ENCODE results near the gene ACSF3.

ACSF3 gene

DNA sequence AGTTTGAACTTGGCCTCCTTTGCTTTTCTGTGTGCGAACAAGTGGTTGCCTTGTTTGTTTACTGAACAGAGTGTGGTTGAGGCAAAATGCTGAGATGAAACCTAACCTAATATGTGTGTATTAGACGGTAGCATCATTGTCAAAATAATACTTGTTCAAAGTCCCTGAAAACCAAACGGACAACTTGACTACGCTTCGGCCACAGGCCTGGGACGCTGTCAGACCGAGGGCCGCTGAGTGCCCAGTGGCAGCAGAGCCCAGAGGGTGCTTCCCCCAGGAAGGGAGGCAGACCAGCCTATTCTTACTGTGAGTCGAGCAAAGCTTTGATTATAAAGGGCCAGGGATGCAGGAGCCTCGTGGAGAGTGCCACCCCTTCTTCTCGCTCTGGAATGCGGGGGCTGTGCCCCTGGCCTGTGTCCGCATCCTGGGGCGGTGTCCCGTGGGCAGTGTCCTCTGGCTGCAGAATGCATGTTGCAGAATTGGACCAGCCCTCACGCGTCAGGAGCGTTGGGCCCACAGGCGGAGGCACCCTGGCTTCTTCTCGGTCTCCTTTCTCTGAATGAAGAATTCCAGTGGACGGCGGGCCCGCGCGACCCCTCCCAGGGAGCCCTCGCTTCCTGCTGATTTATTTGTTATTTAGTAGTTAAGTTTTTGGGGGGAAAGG, 5.2 kb downstream of the ACSF3 start:
- no peaks in the 10 kb centered on the region for H3K9me3 ChIP-seq (ENCODE audit: low read length)
- H2AFZ ChIP-seq (ENCODE audit: low read depth, low read length): no peak overlapping the region
- no peaks in the 10 kb centered on the region for H3K27me3 ChIP-seq (ENCODE audit: insufficient read depth, low read length)
- peaks cover 29% of the 10 kb centered on the region for H3K36me3 ChIP-seq (ENCODE audit: insufficient read depth, low read length)
- no peak overlapping the region for H3K4me3 ChIP-seq (ENCODE audit: low read length)
- H3K4me1 ChIP-seq (ENCODE audit: insufficient read depth, low read length): peaks cover 19% of the 10 kb centered on the region

DNA sequence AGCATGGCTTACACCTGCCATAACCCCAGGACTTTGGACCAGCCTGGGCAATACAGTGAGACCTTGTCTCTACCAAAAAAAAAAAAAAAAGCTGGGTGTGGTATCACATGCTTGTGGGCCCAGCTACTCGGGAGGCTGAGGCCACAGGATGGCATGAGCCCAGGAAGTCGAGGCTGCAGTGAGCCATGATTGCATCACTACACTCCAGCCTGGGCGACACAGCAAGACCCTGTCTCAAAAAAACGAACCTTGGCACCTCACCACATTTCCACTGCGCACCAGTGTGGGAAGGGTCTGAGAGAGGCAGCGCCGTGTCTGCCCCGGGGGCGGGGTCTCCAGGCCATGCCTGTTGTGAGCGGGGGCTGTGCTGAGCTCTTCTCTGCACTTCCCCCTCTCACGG, 6.3 kb downstream of the ACSF3 start:
- H3K9me3 ChIP-seq (ENCODE audit: low read length): no peaks in the 10 kb centered on the region
- H2AFZ ChIP-seq (ENCODE audit: low read depth, low read length): no peak overlapping the region
- no peaks in the 10 kb centered on the region for H3K27me3 ChIP-seq (ENCODE audit: insufficient read depth, low read length)
- H3K36me3 ChIP-seq (ENCODE audit: insufficient read depth, low read length): peaks cover 36% of the 10 kb centered on the region
- H3K4me1 ChIP-seq (ENCODE audit: insufficient read depth, low read length): peaks cover 10% of the 10 kb centered on the region
- no peak overlapping the region for H3K4me3 ChIP-seq (ENCODE audit: low read length)

DNA sequence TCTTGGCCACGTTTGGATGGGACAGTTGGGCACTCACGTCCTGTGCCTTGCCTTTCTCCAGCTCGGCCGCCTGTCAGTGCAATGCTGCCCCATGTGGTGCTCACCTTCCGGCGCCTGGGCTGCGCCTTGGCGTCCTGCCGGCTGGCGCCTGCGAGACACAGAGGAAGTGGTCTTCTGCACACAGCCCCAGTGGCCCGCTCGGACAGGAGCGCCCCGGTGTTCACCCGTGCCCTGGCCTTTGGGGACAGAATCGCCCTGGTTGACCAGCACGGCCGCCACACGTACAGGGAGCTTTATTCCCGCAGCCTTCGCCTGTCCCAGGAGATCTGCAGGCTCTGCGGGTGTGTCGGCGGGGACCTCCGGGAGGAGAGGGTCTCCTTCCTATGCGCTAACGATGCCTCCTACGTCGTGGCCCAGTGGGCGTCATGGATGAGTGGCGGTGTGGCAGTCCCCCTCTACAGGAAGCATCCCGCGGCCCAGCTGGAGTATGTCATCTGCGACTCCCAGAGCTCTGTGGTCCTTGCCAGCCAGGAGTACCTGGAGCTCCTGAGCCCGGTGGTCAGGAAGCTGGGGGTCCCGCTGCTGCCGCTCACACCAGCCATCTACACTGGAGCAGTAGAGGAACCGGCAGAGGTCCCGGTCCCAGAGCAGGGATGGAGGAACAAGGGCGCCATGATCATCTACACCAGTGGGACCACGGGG, 7.1 kb downstream of the ACSF3 start:
- Histone ChIP-seq H3K36me3 (ENCODE audit: insufficient read depth, low read length) (peaks cover 43% of the 10 kb centered on the region), H2AFZ (ENCODE audit: low read depth, low read length) (no peak overlapping the region)

DNA sequence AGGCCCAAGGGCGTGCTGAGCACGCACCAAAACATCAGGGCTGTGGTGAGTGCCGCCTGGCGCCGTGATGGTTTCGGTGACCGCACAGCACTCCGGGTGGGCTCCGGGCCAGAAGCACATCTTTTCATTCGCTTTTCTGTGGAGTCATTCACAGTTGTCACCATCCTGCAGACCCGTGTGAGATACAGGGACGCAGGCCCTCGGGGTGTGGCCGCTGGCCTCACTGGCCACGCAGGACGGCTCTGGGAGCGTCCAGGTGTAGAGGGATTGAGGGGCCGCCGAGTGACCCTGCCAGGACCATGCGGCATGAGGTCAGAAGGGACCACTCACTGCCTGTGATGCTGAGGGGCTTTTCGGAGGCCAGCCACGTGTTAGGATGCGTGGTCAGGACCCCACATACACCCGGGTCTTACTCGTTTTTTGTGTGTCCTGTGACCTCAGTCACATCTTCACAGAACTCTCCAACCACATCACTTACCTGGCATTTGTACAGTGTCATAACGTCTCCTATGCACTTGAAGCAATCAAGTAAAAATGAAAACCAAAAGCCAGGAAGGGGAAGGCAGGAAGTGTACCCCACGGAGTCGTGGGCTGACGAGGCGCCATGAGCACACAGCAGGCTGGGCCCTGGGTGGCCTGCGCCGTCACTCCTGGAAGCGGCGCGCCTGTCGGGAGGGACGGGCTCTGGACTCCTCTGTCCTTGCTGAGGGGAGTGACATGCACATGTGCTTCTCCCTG, 7.8 kb downstream of the ACSF3 start:
- Histone ChIP-seq H3K4me1 (ENCODE audit: insufficient read depth, low read length) (peaks cover 7% of the 10 kb centered on the region), H3K4me3 (ENCODE audit: low read length) (no peak overlapping the region), H3K9me3 (ENCODE audit: low read length) (no peaks in the 10 kb centered on the region), H3K27me3 (ENCODE audit: insufficient read depth, low read length) (no peaks in the 10 kb centered on the region), H3K36me3 (ENCODE audit: insufficient read depth, low read length) (peaks cover 44% of the 10 kb centered on the region), H2AFZ (ENCODE audit: low read depth, low read length) (no peak overlapping the region)

More for the DNA sequence above, 7.1 kb downstream of the ACSF3 start:
- Histone ChIP-seq H3K27me3 (ENCODE audit: insufficient read depth, low read length) (no peaks in the 10 kb centered on the region), H3K4me1 (ENCODE audit: insufficient read depth, low read length) (peaks cover 7% of the 10 kb centered on the region), H3K4me3 (ENCODE audit: low read length) (no peak overlapping the region), H3K9me3 (ENCODE audit: low read length) (no peaks in the 10 kb centered on the region)

DNA sequence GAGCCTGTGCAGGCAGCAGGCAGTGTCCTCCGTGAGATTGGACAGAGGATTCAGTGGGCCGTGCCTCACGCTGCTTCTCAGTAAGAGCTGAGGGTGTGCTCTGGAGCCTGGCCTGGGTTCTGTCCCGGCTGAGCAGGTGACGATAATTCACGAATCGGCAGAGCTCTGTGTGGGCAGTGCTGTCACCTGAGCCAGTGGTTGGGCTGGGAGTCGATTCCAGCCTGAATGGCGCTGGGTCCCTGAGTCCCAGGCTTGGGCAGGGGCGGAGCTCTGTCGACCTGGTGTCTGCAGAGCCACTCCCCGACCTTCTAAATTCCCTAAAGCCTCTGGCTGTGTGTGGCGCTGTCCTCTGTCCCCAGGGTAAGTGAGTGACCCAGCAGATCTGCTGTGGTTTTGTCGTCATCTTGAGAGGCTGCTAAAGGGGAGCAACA, 8.4 kb downstream of the ACSF3 start:
- Histone ChIP-seq H3K36me3 (ENCODE audit: insufficient read depth, low read length) (peaks cover 49% of the 10 kb centered on the region), H2AFZ (ENCODE audit: low read depth, low read length) (no peak overlapping the region), H3K27me3 (ENCODE audit: insufficient read depth, low read length) (no peaks in the 10 kb centered on the region), H3K4me1 (ENCODE audit: insufficient read depth, low read length) (peaks cover 7% of the 10 kb centered on the region), H3K4me3 (ENCODE audit: low read length) (no peak overlapping the region), H3K9me3 (ENCODE audit: low read length) (no peaks in the 10 kb centered on the region)

DNA sequence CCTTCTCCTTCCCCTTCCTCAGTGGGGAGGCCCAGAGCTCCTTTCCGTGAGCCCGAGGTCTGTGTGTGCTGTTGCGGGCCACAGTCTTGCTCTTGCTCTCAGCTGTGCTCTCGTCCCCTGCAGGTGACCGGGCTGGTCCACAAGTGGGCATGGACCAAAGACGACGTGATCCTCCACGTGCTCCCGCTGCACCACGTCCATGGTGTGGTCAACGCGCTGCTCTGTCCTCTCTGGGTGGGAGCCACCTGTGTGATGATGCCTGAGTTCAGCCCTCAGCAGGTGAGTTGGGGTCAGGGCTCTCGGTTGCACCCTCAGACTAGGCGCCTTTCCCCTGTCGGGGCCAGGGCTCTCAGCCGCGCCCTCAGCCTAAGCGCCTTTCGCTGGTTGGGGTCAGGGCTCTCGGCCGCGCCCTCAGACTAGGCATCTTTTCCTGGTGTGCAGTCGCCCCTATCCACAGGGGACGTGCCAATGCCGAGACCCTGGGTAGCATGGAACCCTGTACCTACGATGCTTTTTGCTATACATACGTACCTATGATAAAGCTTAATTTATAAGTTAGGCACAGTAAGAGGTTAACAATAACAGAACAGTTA, 8.9 kb downstream of the ACSF3 start:
- H3K9me3 ChIP-seq (ENCODE audit: low read length): no peaks in the 10 kb centered on the region
- H3K36me3 ChIP-seq (ENCODE audit: insufficient read depth, low read length): peaks cover 54% of the 10 kb centered on the region
- H3K4me3 ChIP-seq (ENCODE audit: low read length): no peak overlapping the region
- H3K4me1 ChIP-seq (ENCODE audit: insufficient read depth, low read length): peaks cover 7% of the 10 kb centered on the region
- H3K27me3 ChIP-seq (ENCODE audit: insufficient read depth, low read length): no peaks in the 10 kb centered on the region
- no peak overlapping the region for H2AFZ ChIP-seq (ENCODE audit: low read depth, low read length)

DNA sequence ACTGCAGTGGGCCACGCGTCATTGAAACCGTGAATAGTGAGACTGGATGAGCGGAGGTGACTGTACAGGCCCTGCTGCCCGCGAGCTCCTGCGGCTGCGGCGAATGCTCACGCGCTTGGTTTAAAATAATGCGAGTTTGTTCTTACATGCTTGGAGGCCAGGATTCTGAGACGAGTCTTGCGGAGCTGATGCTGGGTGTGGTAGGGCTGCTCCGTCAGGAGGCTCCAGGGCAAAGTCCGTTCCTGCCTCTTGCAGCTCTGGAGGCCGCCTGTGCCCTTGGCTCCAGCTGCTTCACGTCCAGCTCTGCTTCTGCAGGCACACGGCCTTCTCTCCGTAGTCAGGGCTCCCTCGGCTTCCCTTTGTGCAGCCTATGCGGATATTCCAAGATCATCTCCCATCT, 9.5 kb downstream of the ACSF3 start:
- Histone ChIP-seq H3K4me3 (ENCODE audit: low read length) (no peak overlapping the region), H2AFZ (ENCODE audit: low read depth, low read length) (no peak overlapping the region), H3K36me3 (ENCODE audit: insufficient read depth, low read length) (peaks cover 57% of the 10 kb centered on the region), H3K27me3 (ENCODE audit: insufficient read depth, low read length) (no peaks in the 10 kb centered on the region), H3K9me3 (ENCODE audit: low read length) (no peaks in the 10 kb centered on the region), H3K4me1 (ENCODE audit: insufficient read depth, low read length) (peaks cover 3% of the 10 kb centered on the region)

DNA sequence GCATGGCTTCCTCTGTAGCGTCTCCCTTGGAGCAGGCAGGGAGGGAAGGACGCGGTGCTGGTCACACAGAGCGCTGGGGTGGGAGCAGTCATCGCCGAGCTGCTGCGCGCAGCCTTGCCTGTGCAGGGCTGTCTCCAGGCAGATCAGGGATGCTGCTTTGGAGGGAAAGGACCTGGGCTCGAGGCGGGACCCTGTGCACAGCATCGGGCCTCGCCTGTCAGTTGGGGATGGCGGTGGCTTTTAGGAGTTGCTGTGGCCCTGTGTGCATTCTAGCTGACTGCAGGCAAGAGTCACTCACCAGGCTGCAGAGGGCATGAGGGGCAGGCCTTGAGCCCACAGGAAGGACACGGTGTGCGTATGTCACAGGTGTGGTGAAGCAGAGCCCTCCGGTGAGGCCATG, 10.1 kb downstream of the ACSF3 start:
- H3K4me3 ChIP-seq (ENCODE audit: low read length): no peak overlapping the region
- H3K9me3 ChIP-seq (ENCODE audit: low read length): no peaks in the 10 kb centered on the region
- H3K27me3 ChIP-seq (ENCODE audit: insufficient read depth, low read length): no peaks in the 10 kb centered on the region
- no peaks in the 10 kb centered on the region for H3K4me1 ChIP-seq (ENCODE audit: insufficient read depth, low read length)
- peaks cover 61% of the 10 kb centered on the region for H3K36me3 ChIP-seq (ENCODE audit: insufficient read depth, low read length)
- H2AFZ ChIP-seq (ENCODE audit: low read depth, low read length): no peak overlapping the region

DNA sequence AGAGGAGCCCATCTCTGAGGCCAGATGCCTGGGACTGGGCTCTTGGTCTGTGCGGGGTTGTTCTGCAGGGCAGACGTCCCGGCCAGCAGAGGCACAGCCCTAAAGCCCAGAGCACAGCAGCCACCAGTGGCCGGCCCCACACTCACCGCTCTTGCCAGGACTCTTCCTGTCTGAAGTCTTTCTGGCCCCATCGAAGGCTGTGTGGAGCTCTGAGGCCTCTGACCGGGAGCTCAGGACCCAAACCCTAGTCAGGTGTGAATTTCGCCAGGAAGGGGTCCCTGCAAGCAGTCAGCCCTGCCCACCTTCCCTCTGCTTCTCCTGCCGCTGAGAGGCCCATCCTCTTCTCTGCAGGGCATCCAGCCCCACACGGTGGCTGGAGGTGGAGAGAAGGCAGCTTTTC, 10.7 kb downstream of the ACSF3 start:
- Histone ChIP-seq H3K36me3 (ENCODE audit: insufficient read depth, low read length) (peaks cover 61% of the 10 kb centered on the region), H3K4me1 (ENCODE audit: insufficient read depth, low read length) (no peaks in the 10 kb centered on the region), H3K4me3 (ENCODE audit: low read length) (no peak overlapping the region), H2AFZ (ENCODE audit: low read depth, low read length) (no peak overlapping the region), H3K9me3 (ENCODE audit: low read length) (no peaks in the 10 kb centered on the region), H3K27me3 (ENCODE audit: insufficient read depth, low read length) (no peaks in the 10 kb centered on the region)

DNA sequence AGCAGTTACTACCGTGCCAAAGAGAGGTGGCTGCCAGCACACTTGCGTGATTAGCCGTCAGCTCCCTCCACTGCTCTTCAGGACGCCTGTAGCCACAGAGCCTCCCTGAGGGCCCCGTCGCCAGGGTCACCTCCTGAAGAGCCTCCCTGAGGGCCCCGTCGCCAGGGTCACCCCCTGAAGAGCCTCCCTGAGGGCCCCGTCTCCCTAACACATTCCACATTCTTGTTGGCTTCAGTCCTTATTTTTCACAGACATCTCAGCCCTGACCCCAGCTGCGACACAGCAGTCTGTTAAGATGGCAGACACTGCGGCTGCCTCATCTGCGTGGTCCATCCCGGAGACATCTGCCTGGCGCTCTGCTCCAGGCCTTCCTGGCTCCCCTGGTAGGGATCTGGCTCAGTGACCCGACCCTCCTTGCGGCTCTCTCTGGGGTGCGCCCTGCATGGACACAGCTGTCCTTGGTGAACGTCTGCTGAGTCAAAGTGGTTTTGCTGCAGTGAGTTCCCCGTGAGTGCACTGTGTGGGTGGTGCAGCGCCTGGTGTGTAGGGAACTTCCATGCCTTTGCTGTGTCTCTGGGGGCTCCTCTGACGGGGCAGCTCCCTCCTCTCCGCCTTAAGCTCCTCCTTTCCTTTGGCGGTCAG, 11.4 kb downstream of the ACSF3 start:
- no peaks in the 10 kb centered on the region for H3K9me3 ChIP-seq (ENCODE audit: low read length)
- H3K27me3 ChIP-seq (ENCODE audit: insufficient read depth, low read length): no peaks in the 10 kb centered on the region
- H3K36me3 ChIP-seq (ENCODE audit: insufficient read depth, low read length): peaks cover 65% of the 10 kb centered on the region

DNA sequence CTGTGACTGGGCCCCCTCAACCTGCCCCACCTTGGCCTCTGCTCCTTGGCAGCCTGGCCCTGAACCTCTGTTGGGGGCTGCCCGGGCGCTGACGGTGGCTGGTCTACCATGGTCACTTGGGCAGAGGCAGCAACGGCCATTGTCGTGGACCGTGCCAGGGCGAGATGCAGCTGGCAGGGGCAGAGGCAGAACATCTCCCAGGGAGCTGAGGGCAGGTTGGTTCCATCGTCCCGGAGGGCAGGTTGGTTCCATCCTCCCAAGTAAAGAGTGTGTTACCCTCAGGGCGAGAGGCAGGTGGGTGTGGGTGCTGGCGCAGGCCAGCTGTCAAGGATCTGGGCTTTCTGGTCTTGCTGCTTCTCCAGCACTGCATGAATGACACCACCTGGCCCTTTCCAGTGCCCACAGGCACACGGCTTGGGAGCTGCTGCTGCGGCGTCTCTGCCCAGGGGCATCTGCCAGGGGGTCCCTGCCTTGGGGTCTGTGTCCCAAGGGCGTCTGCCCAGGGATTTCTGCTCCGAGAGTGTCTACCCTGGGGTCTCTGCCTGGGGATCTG, 12.0 kb downstream of the ACSF3 start:
- no peak overlapping the region for H3K4me3 ChIP-seq (ENCODE audit: low read length)
- no peaks in the 10 kb centered on the region for H3K27me3 ChIP-seq (ENCODE audit: insufficient read depth, low read length)
- H2AFZ ChIP-seq (ENCODE audit: low read depth, low read length): no peak overlapping the region
- no peaks in the 10 kb centered on the region for H3K9me3 ChIP-seq (ENCODE audit: low read length)
- peaks cover 65% of the 10 kb centered on the region for H3K36me3 ChIP-seq (ENCODE audit: insufficient read depth, low read length)
- H3K4me1 ChIP-seq (ENCODE audit: insufficient read depth, low read length): no peaks in the 10 kb centered on the region

More for the DNA sequence above, 11.4 kb downstream of the ACSF3 start:
- Histone ChIP-seq H2AFZ (ENCODE audit: low read depth, low read length) (no peak overlapping the region), H3K4me3 (ENCODE audit: low read length) (no peak overlapping the region), H3K4me1 (ENCODE audit: insufficient read depth, low read length) (no peaks in the 10 kb centered on the region)

DNA sequence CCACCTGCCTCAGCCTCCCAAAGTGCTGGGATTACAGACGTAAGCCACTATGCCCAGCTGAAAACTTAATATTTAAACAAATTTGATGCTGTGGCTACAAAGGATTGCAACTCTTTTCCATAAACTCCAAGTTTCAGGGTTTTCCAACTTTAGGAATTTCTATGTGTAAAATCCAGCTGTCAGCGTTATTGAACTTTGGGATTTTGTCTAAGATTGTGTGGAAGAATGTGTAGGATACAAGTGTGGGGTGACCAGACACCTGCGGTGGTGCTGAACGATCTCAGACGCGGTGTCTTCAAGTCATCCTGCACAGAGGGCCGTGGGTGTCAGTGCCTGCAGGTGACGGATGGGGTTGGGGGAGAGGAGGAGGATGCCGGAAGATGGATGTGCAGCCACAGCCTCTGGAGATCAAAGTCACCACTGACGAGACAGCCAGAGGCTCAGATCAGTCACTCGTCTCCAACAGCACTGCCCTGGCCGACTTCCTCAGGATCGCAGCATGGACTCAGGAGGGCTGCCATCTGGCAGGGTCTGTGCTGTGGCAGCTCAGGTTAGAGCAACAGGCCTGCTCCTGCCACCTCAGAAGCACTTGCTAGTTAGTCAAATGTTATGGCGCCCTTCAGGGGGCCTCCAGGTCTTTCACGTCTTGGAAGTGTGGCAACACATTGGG, 13.0 kb downstream of the ACSF3 start:
- H3K36me3 ChIP-seq (ENCODE audit: insufficient read depth, low read length): peaks cover 65% of the 10 kb centered on the region
- H3K9me3 ChIP-seq (ENCODE audit: low read length): no peaks in the 10 kb centered on the region
- no peak overlapping the region for H2AFZ ChIP-seq (ENCODE audit: low read depth, low read length)

More for the DNA sequence above, 13.0 kb downstream of the ACSF3 start:
- Histone ChIP-seq H3K27me3 (ENCODE audit: insufficient read depth, low read length) (no peaks in the 10 kb centered on the region), H3K4me1 (ENCODE audit: insufficient read depth, low read length) (no peaks in the 10 kb centered on the region), H3K4me3 (ENCODE audit: low read length) (no peak overlapping the region)

Measured in neuron (in vitro differentiated cells).